Gastrocnemius medialis (tissue), 4 donors: ENCODE measurements around the gene SNRPF. TPM values are rescaled to one million over a fixed set of nuclear protein-coding genes. Genes with fewer than 3 reads are reported as not detected.

Experiments used
- ATAC-seq, 2 donors: fragments of 150-250 bp; one replicate each; pipeline ENCODE4 v1.9.1; 2016
- DNase-seq, 2 donors: peaks; one replicate each; pipeline ENCODE4 v3.0.0-alpha.2; 2019
- H3K27ac ChIP-seq, 4 donors: fragments of 200-600 bp; sonication (generic); 1 replicate in 1 of 4; 2 replicates in 3 of 4; pipeline ENCODE4 v1.5.1; 2016 to 2018; ENCODE audit warnings: mild to moderate bottlenecking in 2 of 4, moderate library complexity in 1 of 4
- H3K27me3 ChIP-seq, 3 donors: fragments of 200-600 bp; sonication (generic) in 2 of 3; 1 replicate in 1 of 3; 2 replicates in 2 of 3; pipeline versions ENCODE4 v1.5.1 to v1.6.0; 2016 to 2019; ENCODE audit warnings: mild to moderate bottlenecking in 1 of 3, moderate library complexity in 1 of 3
- H3K36me3 ChIP-seq, 2 donors: fragments of 200-600 bp; sonication (generic) in 1 of 2; one replicate each; pipeline ENCODE4 v1.5.1; 2017 to 2018
- H3K4me1 ChIP-seq, 2 donors: fragments of 200-600 bp; sonication (generic) in 1 of 2; one replicate each; pipeline ENCODE4 v1.5.1; 2016 to 2017; ENCODE audit warnings: mild to moderate bottlenecking in 2 of 2
- H3K4me3 ChIP-seq, 4 donors: fragments of 200-600 bp; sonication (generic) in 3 of 4; 1 replicate in 1 of 4; 2 replicates in 3 of 4; pipeline ENCODE4 v1.5.1; 2016 to 2019; ENCODE audit warnings: mild to moderate bottlenecking in 2 of 4
- H3K9me3 ChIP-seq, 3 donors: fragments of 200-600 bp; sonication (generic) in 2 of 3; 1 replicate in 1 of 3; 2 replicates in 2 of 3; pipeline ENCODE4 v1.5.1; 2016 to 2019
- POLR2A ChIP-seq, 2 donors: fragments of 450-650 bp; IDR thresholded peaks; one replicate each; pipeline ENCODE4 v1.6.1; 2017; ENCODE audit warnings: antibody characterized with exemption in 2 of 2, mild to moderate bottlenecking in 2 of 2, moderate library complexity in 2 of 2
- in situ Hi-C, 4 donors: fragments of 200-750 bp; cut with MboI; loops; one replicate each; pipeline versions ENCODE4 v1.15.0 to v1.8.0; 2017; ENCODE audit warnings: low sequenced_read_pairs in 4 of 4
- intact Hi-C: fragments of 100-400 bp; cut with DNase I; formaldehyde crosslinking; loops from one replicate; pipeline ENCODE4 v1.15.1; 2023; ENCODE audit warnings: low total_unique reads
- total RNA-seq, 4 donors: library from RNA; depleted of rRNA; stranded (reverse); fragments of >200 nt; gene quantifications; one replicate each; pipeline versions ENCODE4 v1.1.0 to v1.2.3, GENCODE V29; 2016
- TF ChIP-seq, protein P1 (sequence below), 5 experiments: fragments of 450-650 bp in 3 of 5; fragments of 200-600 bp in 2 of 5; sonication (generic) in 2 of 5; IDR thresholded peaks in 4 of 5; conservative IDR thresholded peaks in 1 of 5; 1 replicate in 4 of 5; 2 replicates in 1 of 5; pipeline ENCODE4 v1.5.1; 2016 to 2019; ENCODE audit warnings: antibody characterized with exemption in 5 of 5, mild to moderate bottlenecking in 3 of 5, moderate library complexity in 3 of 5

Gene SNRPF
- total RNA-seq, 4 donors from 2014 or later, result 2.3 to 4.6 (median 3.4) TPM

DNA sequence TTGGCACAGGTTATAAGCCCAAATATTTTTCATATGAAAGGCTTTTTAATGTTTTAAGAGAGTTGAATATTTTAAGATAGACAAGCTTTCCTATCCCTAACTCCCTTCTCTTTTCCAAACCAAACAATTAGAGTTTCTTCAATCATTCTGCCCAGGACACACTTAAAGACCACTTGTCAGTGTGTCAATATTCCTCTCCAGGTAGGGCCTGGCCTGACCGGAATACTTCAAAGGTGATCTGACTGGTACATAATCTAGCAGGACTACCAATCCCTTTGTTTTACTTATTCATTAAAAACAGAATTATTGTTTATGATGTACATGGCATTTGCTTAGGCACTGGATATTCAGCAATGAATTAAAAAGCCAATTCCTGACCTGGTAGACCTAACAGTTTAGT lies 24.2 kb upstream of the SNRPF start:
- H3K36me3 ChIP-seq, result no peaks in the 10 kb centered on the region
- H3K27me3 ChIP-seq, result peaks cover 0 to 4% (median 0%) of the 10 kb centered on the region in 3 donors
- no peak for DNase-seq
- TF ChIP-seq, protein P1, sequence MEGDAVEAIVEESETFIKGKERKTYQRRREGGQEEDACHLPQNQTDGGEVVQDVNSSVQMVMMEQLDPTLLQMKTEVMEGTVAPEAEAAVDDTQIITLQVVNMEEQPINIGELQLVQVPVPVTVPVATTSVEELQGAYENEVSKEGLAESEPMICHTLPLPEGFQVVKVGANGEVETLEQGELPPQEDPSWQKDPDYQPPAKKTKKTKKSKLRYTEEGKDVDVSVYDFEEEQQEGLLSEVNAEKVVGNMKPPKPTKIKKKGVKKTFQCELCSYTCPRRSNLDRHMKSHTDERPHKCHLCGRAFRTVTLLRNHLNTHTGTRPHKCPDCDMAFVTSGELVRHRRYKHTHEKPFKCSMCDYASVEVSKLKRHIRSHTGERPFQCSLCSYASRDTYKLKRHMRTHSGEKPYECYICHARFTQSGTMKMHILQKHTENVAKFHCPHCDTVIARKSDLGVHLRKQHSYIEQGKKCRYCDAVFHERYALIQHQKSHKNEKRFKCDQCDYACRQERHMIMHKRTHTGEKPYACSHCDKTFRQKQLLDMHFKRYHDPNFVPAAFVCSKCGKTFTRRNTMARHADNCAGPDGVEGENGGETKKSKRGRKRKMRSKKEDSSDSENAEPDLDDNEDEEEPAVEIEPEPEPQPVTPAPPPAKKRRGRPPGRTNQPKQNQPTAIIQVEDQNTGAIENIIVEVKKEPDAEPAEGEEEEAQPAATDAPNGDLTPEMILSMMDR (IDR thresholded peaks at IDR 0.05 in 4 of 5, conservative IDR thresholded peaks at IDR 0.05 in 1 of 5), result no peak
- no peak for TF ChIP-seq POLR2A (IDR thresholded peaks at IDR 0.05)
- H3K27ac ChIP-seq, result no peak overlapping the region
- in situ Hi-C loops (no loop called here), intact Hi-C loops (no loop called here)
- ATAC-seq, result no peak
- H3K9me3 ChIP-seq, result no peaks in the 10 kb centered on the region
- H3K4me1 ChIP-seq, result peaks cover 0 to 4% of the 10 kb centered on the region in 2 donors
- H3K4me3 ChIP-seq, result no peak overlapping the region

DNA sequence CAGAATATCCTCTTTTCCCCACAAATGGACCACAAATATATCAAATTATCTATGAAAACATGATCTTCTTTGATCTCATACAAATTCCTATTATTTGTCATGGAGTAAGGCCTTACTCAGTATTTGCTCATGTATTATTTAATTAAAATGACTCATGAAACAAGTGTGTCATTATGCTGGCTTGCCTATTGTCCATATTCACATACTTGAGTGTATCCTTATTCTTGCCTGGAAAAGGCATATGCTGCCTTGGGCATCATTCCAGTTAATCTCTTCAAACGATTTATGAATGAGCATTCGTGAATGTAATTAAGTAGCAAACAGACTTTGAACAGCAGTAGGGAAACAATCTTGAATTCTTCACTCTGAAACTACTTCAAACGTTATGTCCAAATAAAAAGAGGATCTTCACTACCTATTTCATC lies 22.6 kb upstream of the SNRPF start:
- peaks cover 0 to 4% (median 0%) of the 10 kb centered on the region in 3 donors for H3K27me3 ChIP-seq
- peaks cover 0 to 4% of the 10 kb centered on the region in 2 donors for H3K4me1 ChIP-seq
- H3K27ac ChIP-seq, result no peak overlapping the region
- no peaks in the 10 kb centered on the region for H3K9me3 ChIP-seq
- TF ChIP-seq, protein P1 (IDR thresholded peaks at IDR 0.05 in 4 of 5, conservative IDR thresholded peaks at IDR 0.05 in 1 of 5), result no peak
- no peak for TF ChIP-seq POLR2A (IDR thresholded peaks at IDR 0.05)
- no peak overlapping the region for H3K4me3 ChIP-seq
- DNase-seq (no peak), ATAC-seq (no peak)
- intact Hi-C loops (no loop called here), in situ Hi-C loops (no loop called here)
- no peaks in the 10 kb centered on the region for H3K36me3 ChIP-seq

DNA sequence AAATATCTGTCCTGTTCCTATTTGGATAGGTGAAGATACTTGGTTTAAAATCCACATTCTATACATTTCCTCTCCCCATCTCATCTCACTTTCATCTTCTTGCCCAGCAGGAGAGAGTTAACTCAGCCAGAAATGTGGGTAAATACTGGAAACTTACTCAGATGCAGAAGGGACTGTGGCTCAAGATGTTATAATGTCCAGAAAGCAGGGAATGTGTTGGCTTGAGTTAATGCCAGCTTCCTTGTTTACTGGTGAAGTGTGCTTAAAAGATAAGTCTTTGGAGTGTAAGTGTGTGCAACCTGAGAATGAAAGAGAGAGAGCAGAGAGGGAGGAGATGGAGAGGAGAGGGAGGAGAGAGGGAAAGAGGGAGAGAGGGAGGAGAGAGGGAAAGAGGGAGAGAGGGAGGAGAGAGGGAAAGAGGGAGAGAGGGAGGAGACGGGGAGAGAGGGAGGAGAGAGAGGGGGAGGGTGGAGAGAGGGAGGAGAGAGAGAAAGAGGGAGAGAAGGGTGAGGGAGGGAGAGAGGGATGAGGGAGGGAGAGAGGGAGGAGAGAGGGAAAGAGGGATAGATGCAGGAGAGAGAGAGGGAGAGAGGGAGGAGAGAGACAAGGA lies 22.0 kb upstream of the SNRPF start:
- in situ Hi-C loops (no loop called here), intact Hi-C loops (no loop called here)
- no peak overlapping the region for H3K27ac ChIP-seq
- H3K4me3 ChIP-seq, result no peak overlapping the region
- ATAC-seq (no peak), DNase-seq (no peak)
- peaks cover 0 to 4% of the 10 kb centered on the region in 2 donors for H3K4me1 ChIP-seq
- H3K27me3 ChIP-seq, result peaks cover 0 to 4% (median 0%) of the 10 kb centered on the region in 3 donors
- TF ChIP-seq, protein P1 (IDR thresholded peaks at IDR 0.05 in 4 of 5, conservative IDR thresholded peaks at IDR 0.05 in 1 of 5), result no peak
- no peak for TF ChIP-seq POLR2A (IDR thresholded peaks at IDR 0.05)
- H3K9me3 ChIP-seq, result no peaks in the 10 kb centered on the region
- no peaks in the 10 kb centered on the region for H3K36me3 ChIP-seq

DNA sequence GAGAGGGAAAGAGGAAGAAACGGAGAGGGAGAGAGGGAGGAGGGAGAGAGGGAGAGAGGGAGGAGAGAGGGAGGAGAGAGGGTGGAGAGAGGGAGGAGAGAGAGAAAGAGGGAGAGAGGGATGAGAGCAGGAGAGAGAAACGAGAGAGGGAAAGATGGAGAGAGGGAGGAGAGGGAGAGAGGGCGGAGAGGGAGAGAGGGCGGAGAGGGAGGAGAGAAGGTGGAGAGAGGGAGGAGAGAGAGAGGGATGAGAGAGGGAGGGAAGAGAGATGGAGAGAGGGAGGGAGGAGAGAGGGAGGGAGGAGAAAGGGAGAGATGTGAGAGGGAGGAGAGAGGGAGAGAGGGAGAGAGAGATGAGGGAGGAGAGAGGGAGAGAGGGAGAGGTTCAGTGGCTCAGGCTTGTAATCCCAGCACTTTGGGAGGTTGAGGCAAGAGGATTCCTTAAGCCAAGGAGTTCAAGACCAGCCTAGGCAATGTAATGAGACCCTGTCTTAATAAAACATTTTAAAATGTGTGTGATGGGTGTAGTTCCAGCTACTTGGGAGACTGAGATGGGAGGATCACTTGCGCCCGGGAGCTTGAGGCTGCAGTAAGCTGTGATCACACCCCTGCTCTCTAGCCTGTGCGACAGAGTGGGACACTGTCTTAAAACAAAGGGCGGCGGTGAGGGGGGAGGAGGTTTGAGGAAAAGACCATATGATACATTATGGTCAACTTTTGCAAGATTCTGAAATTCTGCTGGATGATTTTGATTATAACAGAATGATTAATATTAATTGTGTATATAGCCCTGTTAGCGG lies 21.3 kb upstream of the SNRPF start:
- H3K9me3 ChIP-seq, result no peaks in the 10 kb centered on the region
- peaks cover 0 to 4% of the 10 kb centered on the region in 2 donors for H3K4me1 ChIP-seq
- no peak for ATAC-seq
- no peak overlapping the region for H3K27ac ChIP-seq
- TF ChIP-seq POLR2A (IDR thresholded peaks at IDR 0.05), result no peak
- TF ChIP-seq, protein P1 (IDR thresholded peaks at IDR 0.05 in 4 of 5, conservative IDR thresholded peaks at IDR 0.05 in 1 of 5), result no peak
- in situ Hi-C loops (no loop called here), intact Hi-C loops (no loop called here)
- peaks cover 0 to 4% (median 0%) of the 10 kb centered on the region in 3 donors for H3K27me3 ChIP-seq
- no peak for DNase-seq
- no peaks in the 10 kb centered on the region for H3K36me3 ChIP-seq
- no peak overlapping the region for H3K4me3 ChIP-seq
